Kidney (tissue), 14 donors: ENCODE results near the gene FRMD4A. TPM values are rescaled to one million over a fixed set of nuclear protein-coding genes. Genes with fewer than 3 reads are reported as not detected.
A peak's percentile ranks its signal among the peaks of the same experiment; 100 is the strongest.

ENCODE experiments used
- DNase-seq, 5 donors: peaks; one replicate each; pipeline ENCODE4 v3.0.0-alpha.2; 2013 to 2020
- FAIRE-seq: peaks from 2 replicates; lab custom pipeline; 2012; peaks lifted over from hg19 to GRCh38; lab: Jason Lieb, UNC
- H3K27ac ChIP-seq, 2 donors: one replicate each; pipeline ENCODE4 v1.7.0; 2013; ENCODE audit warnings: low read depth in 2 of 2, low read length in 2 of 2, inconsistent platforms in 1 of 2
- H3K27me3 ChIP-seq: one replicate; pipeline ENCODE4 v1.7.1; 2013; ENCODE audit warnings: low read length, inconsistent platforms; ENCODE audit not compliant: control insufficient read depth, insufficient read depth
- H3K36me3 ChIP-seq, 3 donors: one replicate each; pipeline versions ENCODE4 v1.7.0 to v1.7.1; 2013; ENCODE audit warnings: low read length in 3 of 3, control low read depth in 1 of 3, inconsistent platforms in 1 of 3; ENCODE audit not compliant: insufficient read depth in 3 of 3, control insufficient read depth in 2 of 3
- H3K4me1 ChIP-seq, 3 donors: one replicate each; pipeline versions ENCODE4 v1.7.0 to v1.7.1; 2013; ENCODE audit warnings: low read length in 3 of 3, inconsistent platforms in 1 of 3, low read depth in 1 of 3; ENCODE audit not compliant: control insufficient read depth in 2 of 3, insufficient read depth in 2 of 3
- H3K4me3 ChIP-seq, 3 donors: one replicate each; pipeline versions ENCODE4 v1.7.0 to v1.8.1; 2013; ENCODE audit warnings: low read length in 3 of 3, control low read depth in 1 of 3, inconsistent platforms in 1 of 3
- H3K9ac ChIP-seq, 3 donors: one replicate each; pipeline versions ENCODE4 v1.7.0 to v1.7.1; 2013; ENCODE audit warnings: low read length in 3 of 3, control low read depth in 1 of 3, inconsistent platforms in 1 of 3
- H3K9me3 ChIP-seq, 3 donors: one replicate each; pipeline versions ENCODE4 v1.7.0 to v1.7.1; 2013; ENCODE audit warnings: low read length in 3 of 3, control low read depth in 1 of 3, inconsistent platforms in 1 of 3; ENCODE audit not compliant: control insufficient read depth in 2 of 3, insufficient read depth in 1 of 3
- CTCF ChIP-seq: IDR thresholded peaks from 3 replicates; pipeline ENCODE4 v1.5.1; 2012; ENCODE audit warnings: mild to moderate bottlenecking, moderate library complexity, borderline replicate concordance; ENCODE audit not compliant: insufficient read depth; ENCODE audit errors: extremely low read depth
- intact Hi-C: fragments of 100-400 bp; cut with DNase I; formaldehyde crosslinking; loops from one replicate; pipeline ENCODE4 v1.11.1; 2022
- polyA plus RNA-seq: library from polyadenylated mRNA; stranded (reverse); fragments of 350-450 nt; fragmentation: Illumina TruSeq; extraction: RNeasy Lipid Tissue Mini Kit (QIAGEN cat#74804); gene quantifications from one replicate; pipeline ENCODE4 v1.2.3, GENCODE V29; 2014; ENCODE audit warnings: low read depth, low replicate concordance; ENCODE audit not compliant: insufficient read depth
- total RNA-seq: library from RNA; stranded (reverse); fragmentation: NEBNext Ultra II Directional; extraction: Animal tissue kit (Norgen Biotek cat#: 25700); gene quantifications from one replicate; pipeline ENCODE4 v1.2.1, GENCODE V29; 2021
- donor health status: control.
- donor health status: control.
- donor health status: control.
- donor health status: control.
- donor health status: control.
- donor health status: DM: yes; HTN: yes; CAD: no.
- donor health status: Normal renal cell carcinoma (clear cell type).

Gene FRMD4A
- total and polyA plus RNA-seq, 2 donors from 2014 or later = 16.0 to 68.2 TPM

GRCh38 chr10:13905281-13905680 is 425.4 kb downstream of the FRMD4A start:
- no peaks in the 10 kb centered on the region for H3K36me3 ChIP-seq
- intact Hi-C loops = no loop called here
- no peak for TF ChIP-seq CTCF
- FAIRE-seq (no peak), DNase-seq (no peak)
- no peak overlapping the region for H3K4me3 ChIP-seq
- no peak overlapping the region for H3K27ac ChIP-seq
- no peaks in the 10 kb centered on the region for H3K27me3 ChIP-seq
- no peaks in the 10 kb centered on the region for H3K4me1 ChIP-seq
- H3K9ac ChIP-seq = no peak overlapping the region
- no peaks in the 10 kb centered on the region for H3K9me3 ChIP-seq

- no peak for FAIRE-seq
- H3K36me3 ChIP-seq = no peaks in the 10 kb centered on the region
- no peak overlapping the region for H3K27ac ChIP-seq
- peak in 4 of 5 donors; percentile 62 to 75 (median 69) for DNase-seq
- no peaks in the 10 kb centered on the region for H3K9me3 ChIP-seq
- TF ChIP-seq CTCF = no peak
- H3K9ac ChIP-seq = no peak overlapping the region
- no peaks in the 10 kb centered on the region for H3K27me3 ChIP-seq
- intact Hi-C loops = no loop called here
- no peak overlapping the region for H3K4me3 ChIP-seq
- no peaks in the 10 kb centered on the region for H3K4me1 ChIP-seq
Measured at GRCh38 chr10:13904064-13904463, 426.7 kb downstream of the FRMD4A start.

DNA sequence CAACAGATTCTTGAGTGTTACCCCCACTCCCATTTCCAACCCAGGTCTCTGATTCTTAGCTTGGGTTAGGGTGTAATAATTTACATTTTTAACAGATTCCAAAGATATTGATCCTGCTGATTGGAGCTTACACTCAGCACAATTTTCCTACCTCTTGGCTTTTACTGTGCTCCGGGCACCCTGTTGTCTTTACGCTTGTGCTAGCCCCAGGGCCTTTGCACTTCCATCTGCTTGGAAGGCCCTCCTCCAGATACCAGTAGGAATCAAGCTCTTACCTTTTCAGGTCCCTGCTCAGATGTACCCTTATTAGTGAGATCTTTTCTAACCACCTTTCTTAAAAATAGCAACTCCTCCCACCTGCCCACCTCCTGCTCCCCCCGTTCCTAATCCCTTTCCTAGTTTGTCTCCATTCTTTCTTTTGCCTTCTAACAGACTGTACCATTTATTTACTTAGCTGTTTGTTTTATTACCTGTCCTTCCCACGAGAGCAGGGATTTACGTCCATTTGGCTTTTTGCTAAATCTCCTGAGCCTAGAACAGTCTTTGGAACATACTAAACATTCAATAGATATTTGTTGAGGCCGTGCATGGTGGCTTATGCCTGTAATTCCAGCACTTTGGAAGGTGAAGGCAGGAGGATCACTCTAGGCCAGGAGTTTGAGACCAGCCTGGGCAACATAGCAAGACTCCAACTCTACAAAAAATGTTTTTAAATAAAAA is 427.7 kb downstream of the FRMD4A start:
- peak in 1 of 5 donors; percentile 62 for DNase-seq
- intact Hi-C loops = no loop called here

More for the DNA sequence above, 427.7 kb downstream of the FRMD4A start:
- no peak for TF ChIP-seq CTCF
- Histone ChIP-seq H3K4me3 (no peak overlapping the region), H3K9me3 (no peaks in the 10 kb centered on the region), H3K9ac (no peak overlapping the region), H3K4me1 (no peaks in the 10 kb centered on the region), H3K36me3 (no peaks in the 10 kb centered on the region), H3K27me3 (no peaks in the 10 kb centered on the region), H3K27ac (no peak overlapping the region)
- FAIRE-seq = no peak
